CD14-positive monocyte (primary cell): ENCODE results near the gene SLC6A11. TPM values are rescaled to one million over a fixed set of nuclear protein-coding genes. Genes with fewer than 3 reads are reported as not detected.
A peak's percentile ranks its signal among the peaks of the same experiment; 100 is the strongest.

ENCODE experiments used
- DNase-seq, 3 donors: peaks; one replicate each; pipeline ENCODE4 v3.0.0-alpha.2; 2011 to 2022
- H2AFZ ChIP-seq: 2 replicates; pipeline ENCODE4 v1.6.0; 2012; ENCODE audit warnings: mild to moderate bottlenecking, low read depth, low read length, inconsistent platforms; ENCODE audit not compliant: insufficient read depth, poor library complexity, severe bottlenecking
- H3K27ac ChIP-seq, 2 donors: 1 replicate in 1 of 2; 2 replicates in 1 of 2; pipeline ENCODE4 v1.5.1; 2012 to 2013; ENCODE audit warnings: low read length in 2 of 2, control low read depth in 1 of 2, inconsistent platforms in 1 of 2, low read depth in 1 of 2, mild to moderate bottlenecking in 1 of 2
- H3K27me3 ChIP-seq, 2 donors: one replicate each; pipeline versions ENCODE4 v1.6.0 to v1.6.1; 2011 to 2013; ENCODE audit warnings: low read length in 2 of 2; ENCODE audit not compliant: control insufficient read depth in 2 of 2, insufficient read depth in 2 of 2
- H3K36me3 ChIP-seq, 2 donors: replicated peaks in 1 of 2; 1 replicate in 1 of 2; 2 replicates in 1 of 2; pipeline versions ENCODE4 v1.5.1 to v1.6.1; 2012 to 2013; ENCODE audit warnings: low read length in 2 of 2, control low read depth in 1 of 2, inconsistent platforms in 1 of 2, mild to moderate bottlenecking in 1 of 2; ENCODE audit not compliant: insufficient read depth in 2 of 2, control insufficient read depth in 1 of 2
- H3K4me1 ChIP-seq, 2 donors: 1 replicate in 1 of 2; 2 replicates in 1 of 2; pipeline versions ENCODE4 v1.5.1 to v1.6.1; 2012 to 2013; ENCODE audit warnings: low read length in 2 of 2, control low read depth in 1 of 2, inconsistent platforms in 1 of 2, mild to moderate bottlenecking in 1 of 2, moderate library complexity in 1 of 2; ENCODE audit not compliant: insufficient read depth in 2 of 2, control insufficient read depth in 1 of 2
- H3K4me2 ChIP-seq: replicated peaks from 2 replicates; pipeline ENCODE3; 2012; ENCODE audit warnings: low read length, moderate library complexity, mild to moderate bottlenecking; ENCODE audit not compliant: poor library complexity, severe bottlenecking; ENCODE audit errors: extremely low read depth
- H3K4me3 ChIP-seq, 3 experiments: fragments of 200-600 bp in 1 of 3; sonication (generic) in 1 of 3; replicated peaks in 1 of 3; 1 replicate in 2 of 3; 2 replicates in 1 of 3; pipeline ENCODE4 v1.5.1; 2011 to 2013; ENCODE audit warnings: low read length in 3 of 3, mild to moderate bottlenecking in 3 of 3, control low read depth in 2 of 3, low read depth in 2 of 3, inconsistent platforms in 1 of 3, moderate library complexity in 1 of 3
- H3K79me2 ChIP-seq: 2 replicates; pipeline ENCODE4 v1.6.0; 2012; ENCODE audit warnings: mild to moderate bottlenecking, control low read depth, inconsistent platforms, low read length, moderate library complexity; ENCODE audit not compliant: insufficient read depth
- H3K9ac ChIP-seq: 2 replicates; pipeline ENCODE4 v1.6.0; 2017; ENCODE audit warnings: low read length, mild to moderate bottlenecking; ENCODE audit not compliant: insufficient read depth, poor library complexity, severe bottlenecking
- H3K9me3 ChIP-seq, 2 donors: replicated peaks in 1 of 2; 1 replicate in 1 of 2; 2 replicates in 1 of 2; pipeline versions ENCODE4 v1.5.1 to v1.6.1; 2012 to 2013; ENCODE audit warnings: low read length in 2 of 2, control low read depth in 1 of 2; ENCODE audit not compliant: control insufficient read depth in 1 of 2, insufficient read depth in 1 of 2
- H4K20me1 ChIP-seq: 2 replicates; pipeline ENCODE4 v1.6.0; 2012; ENCODE audit warnings: mild to moderate bottlenecking, low read length, control low read depth, moderate library complexity; ENCODE audit not compliant: insufficient read depth
- H3K27ac Mint-ChIP-seq, 7 donors: one replicate each; pipeline ENCODE4 v1.8.0; 2020; ENCODE audit warnings: mild to moderate bottlenecking in 7 of 7, mixed read lengths in 7 of 7, moderate library complexity in 6 of 7, inconsistent platforms in 2 of 7
- H3K27me3 Mint-ChIP-seq, 3 donors: one replicate each; pipeline ENCODE4 v1.8.0; 2021 to 2022; ENCODE audit warnings: low read depth in 3 of 3, mild to moderate bottlenecking in 3 of 3, mixed read lengths in 3 of 3, moderate library complexity in 3 of 3, inconsistent platforms in 1 of 3
- H3K36me3 Mint-ChIP-seq, 2 donors: one replicate each; pipeline ENCODE4 v1.8.0; 2020; ENCODE audit warnings: mixed read lengths in 2 of 2, inconsistent platforms in 1 of 2, mild to moderate bottlenecking in 1 of 2
- H3K4me1 Mint-ChIP-seq: one replicate; pipeline ENCODE4 v1.8.0; 2020; ENCODE audit warnings: mild to moderate bottlenecking, mixed read lengths
- H3K4me3 Mint-ChIP-seq, 2 donors: one replicate each; pipeline ENCODE4 v1.8.0; 2020; ENCODE audit warnings: mild to moderate bottlenecking in 2 of 2, mixed read lengths in 2 of 2, moderate library complexity in 1 of 2
- H3K9me3 Mint-ChIP-seq, 7 donors: one replicate each; pipeline ENCODE4 v1.8.0; 2020 to 2022; ENCODE audit warnings: mixed read lengths in 7 of 7, mild to moderate bottlenecking in 6 of 7, moderate library complexity in 6 of 7, inconsistent platforms in 2 of 7
- WGBS: methylation state at CpG from one replicate; pipeline ENCODE4 v1.1.5; 2013; ENCODE audit warnings: missing lambda C conversion rate; ENCODE audit not compliant: insufficient coverage; 5-methylcytosine and 5-hydroxymethylcytosine counted together
- intact Hi-C, 2 donors: fragments of 100-400 bp; cut with micrococcal nuclease; formaldehyde crosslinking; loops; one replicate each; pipeline versions ENCODE4 v1.15.0 to v1.15.1; 2023
- polyA plus RNA-seq, 3 donors: library from polyadenylated mRNA; depleted of rRNA in 1 of 3; unstranded in 2 of 3; stranded (reverse) in 1 of 3; fragments of 300-500 nt in 2 of 3; fragments of >200 nt in 1 of 3; fragmentation: Illumina TruSeq in 2 of 3; gene quantifications; 1 replicate in 2 of 3; 2 replicates in 1 of 3; pipeline ENCODE4 v1.2.3, GENCODE V29; 2012 to 2021
- TF ChIP-seq, protein P1 (sequence below): fragments of 200-600 bp; IDR thresholded peaks from one replicate; pipeline ENCODE4 v1.8.0; 2022; ENCODE audit warnings: antibody characterized with exemption, mild to moderate bottlenecking

The SLC6A11 gene
- polyA plus RNA-seq, 3 donors, result not detected

DNA sequence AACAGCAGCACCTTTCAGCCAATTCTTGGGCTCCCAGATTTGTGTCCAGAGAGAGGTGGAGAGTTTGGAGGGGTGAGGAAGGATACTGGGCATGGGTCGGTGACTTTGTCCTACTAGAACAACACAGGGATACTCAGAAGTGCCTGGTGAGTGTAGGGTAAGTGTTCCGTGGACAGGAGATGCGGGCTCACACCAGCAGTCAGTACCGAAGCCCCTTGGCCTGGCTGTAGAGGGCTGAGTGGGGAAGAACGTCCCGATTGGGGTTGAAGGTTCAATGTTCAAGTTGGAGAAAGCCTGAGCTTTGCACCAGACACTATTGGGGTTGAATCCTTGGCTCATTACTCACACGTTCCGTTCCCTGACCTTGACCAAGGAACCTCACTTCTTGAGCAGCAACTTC lies 40.8 kb upstream of the SLC6A11 start:
- peaks cover 0 to 5% of the 10 kb centered on the region in 2 donors for H3K9me3 ChIP-seq
- Mint-ChIP-seq H3K9me3 (peaks cover 0 to 2% (median 1%) of the 10 kb centered on the region in 7 donors), H3K27me3 (peaks cover 5 to 10% (median 7%) of the 10 kb centered on the region in 3 donors), H3K4me3 (no peak overlapping the region), H3K27ac (peak overlapping the region in 1 of 7 donors; percentile 5), H3K36me3 (no peaks in the 10 kb centered on the region), H3K4me1 (peaks cover 1% of the 10 kb centered on the region)
- TF ChIP-seq, protein P1, sequence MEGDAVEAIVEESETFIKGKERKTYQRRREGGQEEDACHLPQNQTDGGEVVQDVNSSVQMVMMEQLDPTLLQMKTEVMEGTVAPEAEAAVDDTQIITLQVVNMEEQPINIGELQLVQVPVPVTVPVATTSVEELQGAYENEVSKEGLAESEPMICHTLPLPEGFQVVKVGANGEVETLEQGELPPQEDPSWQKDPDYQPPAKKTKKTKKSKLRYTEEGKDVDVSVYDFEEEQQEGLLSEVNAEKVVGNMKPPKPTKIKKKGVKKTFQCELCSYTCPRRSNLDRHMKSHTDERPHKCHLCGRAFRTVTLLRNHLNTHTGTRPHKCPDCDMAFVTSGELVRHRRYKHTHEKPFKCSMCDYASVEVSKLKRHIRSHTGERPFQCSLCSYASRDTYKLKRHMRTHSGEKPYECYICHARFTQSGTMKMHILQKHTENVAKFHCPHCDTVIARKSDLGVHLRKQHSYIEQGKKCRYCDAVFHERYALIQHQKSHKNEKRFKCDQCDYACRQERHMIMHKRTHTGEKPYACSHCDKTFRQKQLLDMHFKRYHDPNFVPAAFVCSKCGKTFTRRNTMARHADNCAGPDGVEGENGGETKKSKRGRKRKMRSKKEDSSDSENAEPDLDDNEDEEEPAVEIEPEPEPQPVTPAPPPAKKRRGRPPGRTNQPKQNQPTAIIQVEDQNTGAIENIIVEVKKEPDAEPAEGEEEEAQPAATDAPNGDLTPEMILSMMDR, result no peak
- no peak overlapping the region for H3K9ac ChIP-seq
- H3K36me3 ChIP-seq, result no peaks in the 10 kb centered on the region
- H3K4me2 ChIP-seq, result no peak overlapping the region
- no peaks in the 10 kb centered on the region for H4K20me1 ChIP-seq
- no peaks in the 10 kb centered on the region for H3K27me3 ChIP-seq
- H3K27ac ChIP-seq, result no peak overlapping the region
- 88% methylated on average over 6 of the region's 8 CpGs for WGBS
- DNase-seq, result no peak
- intact Hi-C loops, result no loop called here
- no peaks in the 10 kb centered on the region for H3K79me2 ChIP-seq
- H3K4me3 ChIP-seq, result no peak overlapping the region
- no peak overlapping the region for H2AFZ ChIP-seq
- H3K4me1 ChIP-seq, result no peaks in the 10 kb centered on the region

DNA sequence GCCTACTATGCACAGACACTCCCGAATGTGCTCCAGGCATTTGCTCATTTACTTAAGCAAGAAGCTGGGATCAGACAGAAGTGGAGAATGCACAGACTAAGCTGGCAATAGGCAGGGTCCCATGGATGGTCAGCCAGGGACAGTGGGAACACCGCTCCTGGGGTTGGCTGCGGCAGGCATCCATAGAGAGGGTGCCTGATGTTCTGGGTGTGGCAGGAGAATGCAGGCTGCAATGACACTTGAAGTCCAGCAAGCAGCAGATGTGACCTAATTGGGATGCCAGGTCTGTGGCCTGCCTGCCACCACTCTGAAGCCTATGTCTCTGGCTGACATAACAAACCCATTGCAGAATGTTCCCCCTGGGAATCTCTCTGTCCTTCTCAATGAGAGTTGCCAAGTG lies 40.2 kb upstream of the SLC6A11 start:
- Histone ChIP-seq H3K27ac (no peak overlapping the region), H3K36me3 (no peaks in the 10 kb centered on the region), H3K79me2 (no peaks in the 10 kb centered on the region), H3K4me1 (no peaks in the 10 kb centered on the region), H2AFZ (no peak overlapping the region), H3K4me3 (no peak overlapping the region), H3K27me3 (no peaks in the 10 kb centered on the region), H3K9ac (no peak overlapping the region), H3K4me2 (no peak overlapping the region), H3K9me3 (peaks cover 0 to 5% of the 10 kb centered on the region in 2 donors), H4K20me1 (no peaks in the 10 kb centered on the region)
- TF ChIP-seq, protein P1, result no peak
- H3K4me3 Mint-ChIP-seq, result no peak overlapping the region
- peaks cover 5 to 12% (median 7%) of the 10 kb centered on the region in 3 donors for H3K27me3 Mint-ChIP-seq
- WGBS, result 88% methylated on average over 3 of the region's 3 CpGs
- peaks cover 0 to 2% (median 1%) of the 10 kb centered on the region in 7 donors for H3K9me3 Mint-ChIP-seq
- no peak overlapping the region for H3K27ac Mint-ChIP-seq
- no peak for DNase-seq
- peaks cover 1% of the 10 kb centered on the region for H3K4me1 Mint-ChIP-seq
- no peaks in the 10 kb centered on the region for H3K36me3 Mint-ChIP-seq
- intact Hi-C loops, result no loop called here
